DMS53 (cell line): ENCODE results near the gene TUBA3D.
"Not testable (repeated sequence)": the region's sequence is repeated elsewhere in the genome, so short reads cannot be mapped to it uniquely, and the experiment has no call there.

Source experiments
- DNase-seq: peaks from one replicate; lab custom pipeline; 2025; lab: John Stamatoyannopoulos, UW

The TUBA3D gene

DNA sequence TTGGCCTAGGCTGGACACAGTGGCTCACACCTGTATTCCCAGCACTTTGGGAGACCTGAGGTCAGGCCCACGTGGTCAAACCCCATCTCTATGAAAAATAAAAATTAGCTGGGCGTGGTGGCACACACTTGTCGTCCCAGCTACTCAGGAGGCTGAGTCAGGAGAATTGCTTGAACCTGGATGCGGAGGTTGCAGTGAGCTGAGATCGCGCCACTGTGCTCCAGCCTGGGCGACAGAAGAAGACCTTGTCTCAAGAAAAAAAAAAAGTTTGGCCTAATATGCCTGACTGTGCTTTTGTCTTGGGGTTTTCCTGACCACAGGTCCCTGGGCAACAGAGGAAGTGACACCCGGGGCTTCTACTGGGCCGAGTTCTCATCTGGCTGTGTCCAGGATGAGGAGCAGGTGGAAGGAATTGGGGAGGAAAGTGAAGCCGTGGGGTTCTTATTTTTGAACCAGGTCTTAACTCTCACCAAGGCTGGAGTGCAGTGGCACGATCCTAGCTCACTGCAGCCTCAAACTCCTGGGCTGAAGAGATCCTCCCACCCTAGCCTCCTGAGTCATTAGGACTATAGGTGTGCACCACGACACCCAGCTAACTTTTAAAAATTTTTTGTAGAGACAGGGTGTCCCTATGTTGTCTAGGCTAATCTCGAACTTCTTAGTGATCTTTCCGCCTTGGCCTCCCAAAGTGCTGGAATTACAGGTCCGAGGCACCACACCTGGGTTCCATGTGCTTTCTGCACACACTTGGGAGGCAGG is 38.7 kb downstream of the TUBA3D start:
- not testable (repeated sequence) for DNase-seq

DNA sequence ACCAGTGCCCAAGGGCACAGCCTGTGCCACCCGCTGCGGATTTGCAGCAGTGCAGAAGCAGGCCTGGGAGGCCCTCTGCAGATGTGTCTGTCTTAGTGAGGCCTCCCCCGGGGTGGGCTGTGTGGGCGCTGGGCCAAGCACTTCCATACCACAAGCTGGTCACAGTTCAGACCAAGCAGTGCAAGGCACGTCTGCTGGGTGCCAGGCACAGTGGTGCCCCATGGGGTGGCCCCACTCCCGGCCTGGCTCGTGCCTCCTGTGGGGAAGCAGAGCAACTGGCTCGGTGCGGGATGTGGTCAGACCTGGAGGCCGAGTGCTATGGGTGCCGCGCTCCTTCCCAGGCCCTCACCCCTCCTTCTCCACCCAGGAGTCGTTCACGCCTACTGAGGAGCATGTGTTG is 39.3 kb downstream of the TUBA3D start:
- not testable (repeated sequence) for DNase-seq

DNA sequence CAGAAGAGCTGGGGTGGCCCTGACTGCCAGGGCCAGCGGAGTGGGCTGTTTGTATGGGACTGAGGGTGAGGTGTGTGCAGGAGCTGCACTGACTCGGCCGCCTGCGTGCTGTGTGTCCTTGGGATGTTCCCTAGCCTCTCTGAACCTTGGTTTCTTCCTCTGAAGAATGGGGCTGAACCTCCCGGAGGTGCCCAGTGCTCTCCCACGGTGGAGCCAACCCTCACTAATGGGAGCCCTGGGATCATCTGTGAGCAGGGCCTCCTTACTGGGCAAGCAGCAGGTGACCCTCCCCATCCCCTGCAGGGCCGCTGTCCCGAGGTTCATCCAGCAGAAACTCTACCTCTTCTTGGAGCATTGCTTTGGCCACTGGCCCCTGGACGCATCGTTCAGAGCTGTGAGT is 40.1 kb downstream of the TUBA3D start:
- no peak for DNase-seq

DNA sequence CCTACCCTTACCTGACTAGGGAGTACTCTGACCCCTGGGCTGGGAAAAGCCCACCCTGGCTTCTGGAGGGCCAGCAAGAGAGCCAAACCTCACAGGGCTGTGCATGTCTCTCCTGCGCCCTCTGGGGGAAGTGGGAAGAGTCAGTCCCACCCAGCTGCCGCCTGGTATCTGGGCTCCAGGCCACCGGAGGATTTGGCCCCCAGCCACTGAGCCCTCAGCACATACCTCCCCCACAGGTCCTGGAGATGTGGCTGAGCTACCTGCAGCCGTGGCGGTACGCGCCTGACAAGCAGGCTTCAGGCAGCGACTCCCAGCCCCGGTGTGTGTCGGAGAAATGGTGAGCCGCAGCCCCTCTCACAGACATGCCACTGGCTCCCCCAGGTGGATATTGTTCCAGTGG is 40.7 kb downstream of the TUBA3D start:
- not testable (repeated sequence) for DNase-seq

GRCh38 chr2:131517106-131517831 is 41.4 kb downstream of the TUBA3D start:
- no peak for DNase-seq

DNA sequence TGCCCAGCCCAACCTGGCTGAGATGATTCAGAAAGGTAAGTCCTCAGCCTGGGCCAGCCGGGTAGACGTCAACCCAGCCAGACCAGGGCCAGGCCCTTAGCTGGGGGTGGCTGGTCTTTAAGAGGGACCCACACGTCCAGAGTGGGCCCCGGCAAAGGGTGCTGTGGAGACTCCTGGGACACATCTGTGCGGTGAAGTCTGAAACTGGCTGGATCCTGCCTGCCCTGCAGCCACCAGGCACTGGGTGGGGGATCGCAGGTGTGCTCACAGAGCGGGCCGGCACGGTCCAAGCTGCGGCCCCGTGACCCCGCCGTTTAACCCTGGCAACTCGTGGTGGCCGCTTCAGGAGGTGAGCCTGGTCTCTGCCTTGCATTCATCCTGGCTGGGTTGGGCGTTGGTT is 41.9 kb downstream of the TUBA3D start:
- DNase-seq = not testable (repeated sequence)

GRCh38 chr2:131518531-131518930 is 42.6 kb downstream of the TUBA3D start:
- not testable (repeated sequence) for DNase-seq

- no peak for DNase-seq
These were observed 43.5 kb downstream of the TUBA3D start for GRCh38 chr2:131519466-131519865.

DNA sequence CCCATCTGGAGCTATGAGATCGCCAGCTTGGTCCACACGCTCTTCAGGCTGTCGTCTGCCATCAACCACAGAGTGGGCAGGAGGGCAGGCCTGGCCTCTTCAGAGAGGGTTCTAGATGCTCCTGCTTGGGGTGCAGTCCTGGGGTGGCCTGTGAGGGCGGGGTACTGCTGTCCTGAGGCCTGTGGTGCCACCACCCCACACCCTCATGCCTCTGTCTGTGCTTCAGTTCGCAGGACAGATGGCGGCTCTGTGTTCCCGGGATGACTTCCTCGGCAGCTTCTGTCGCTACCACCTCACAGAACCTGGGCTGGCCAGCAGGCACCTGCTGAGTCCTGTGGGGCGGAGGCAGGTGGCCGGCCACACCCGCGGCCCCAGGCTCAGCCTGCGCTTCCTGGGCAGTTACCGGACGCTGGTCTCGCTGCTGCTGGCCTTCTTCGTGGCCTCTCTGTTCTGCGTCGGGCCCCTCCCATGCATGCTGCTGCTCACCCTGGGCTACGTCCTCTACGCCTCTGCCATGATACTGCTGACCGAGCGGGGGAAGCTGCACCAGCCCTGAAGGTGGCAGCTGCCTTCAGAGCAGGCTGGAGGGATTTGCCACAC is 44.1 kb downstream of the TUBA3D start:
- not testable (repeated sequence) for DNase-seq

DNA sequence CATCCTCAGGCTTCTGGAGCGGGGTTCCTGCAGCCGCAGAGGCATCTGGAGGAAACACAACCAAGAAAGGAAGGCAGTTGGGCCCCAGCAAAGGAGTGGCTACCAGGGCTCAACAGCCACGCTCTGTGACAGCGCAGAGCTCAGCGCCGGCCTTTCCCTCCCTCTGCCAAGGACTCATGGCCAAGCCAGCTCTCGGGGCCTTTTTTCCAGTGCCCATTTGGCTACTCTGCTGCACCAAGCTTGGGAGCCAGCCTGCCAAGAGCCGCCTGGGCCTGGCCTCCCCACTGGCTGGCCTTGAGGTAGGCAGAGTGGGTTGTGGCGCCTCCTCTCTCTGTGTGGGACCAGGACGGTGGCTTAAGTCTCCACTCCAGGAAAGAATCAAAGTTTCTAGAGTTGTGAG is 44.6 kb downstream of the TUBA3D start:
- no peak for DNase-seq

- DNase-seq = not testable (repeated sequence)
These were observed 45.6 kb downstream of the TUBA3D start for GRCh38 chr2:131521524-131521923.

DNA sequence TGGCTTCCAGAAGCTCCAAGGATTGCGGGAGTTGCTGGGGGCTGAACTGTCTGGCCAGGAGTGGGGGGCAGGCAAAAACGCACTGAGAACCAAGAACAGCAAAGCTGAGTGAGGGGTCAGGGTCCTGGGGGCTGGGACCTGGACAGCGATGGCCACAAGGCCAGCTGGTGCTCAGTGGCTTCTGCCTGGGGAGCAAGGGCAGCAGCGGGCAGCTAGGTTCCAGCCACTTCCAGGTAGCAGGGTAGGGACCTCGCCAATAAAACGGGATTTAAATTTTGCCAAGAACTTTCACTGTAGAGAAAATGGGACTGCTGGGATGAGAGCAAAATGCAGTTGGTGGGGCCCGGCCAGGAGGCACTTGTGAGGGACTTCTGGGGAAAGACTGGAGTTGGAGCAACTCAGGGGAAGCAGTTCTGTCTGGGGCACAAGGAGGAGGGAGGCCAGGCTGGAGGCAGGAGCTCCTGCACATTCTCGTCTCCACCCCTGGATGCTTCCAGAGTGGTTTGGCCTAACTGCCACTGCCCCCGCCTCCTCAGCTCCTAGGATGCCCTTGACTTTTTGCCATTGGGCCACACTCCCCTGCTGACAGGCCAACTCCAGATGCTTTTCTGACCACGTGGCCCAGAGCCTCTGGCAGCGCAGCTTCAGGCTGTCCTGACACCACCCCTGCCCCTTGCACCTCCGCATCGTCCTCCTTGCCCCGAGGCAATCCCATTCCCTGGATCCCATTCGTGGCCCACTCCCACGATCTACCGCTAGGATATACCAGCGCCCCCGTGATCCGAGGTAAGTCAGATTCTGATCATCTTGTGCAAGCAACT is 46.3 kb downstream of the TUBA3D start:
- no peak for DNase-seq

GRCh38 chr2:131525256-131525655 is 49.3 kb downstream of the TUBA3D start:
- DNase-seq = not testable (repeated sequence)

GRCh38 chr2:131527131-131528001 is 51.4 kb downstream of the TUBA3D start, which contains the start of gene CCDC74A:
TSS of gene CCDC74A (plus strand) at chr2:131527888. CDS start at chr2:131527971, 83 bp downstream.
- peak; percentile 73 for DNase-seq

GRCh38 chr2:131528981-131529863 is 53.3 kb downstream of the TUBA3D start:
- DNase-seq = not testable (repeated sequence)

DNA sequence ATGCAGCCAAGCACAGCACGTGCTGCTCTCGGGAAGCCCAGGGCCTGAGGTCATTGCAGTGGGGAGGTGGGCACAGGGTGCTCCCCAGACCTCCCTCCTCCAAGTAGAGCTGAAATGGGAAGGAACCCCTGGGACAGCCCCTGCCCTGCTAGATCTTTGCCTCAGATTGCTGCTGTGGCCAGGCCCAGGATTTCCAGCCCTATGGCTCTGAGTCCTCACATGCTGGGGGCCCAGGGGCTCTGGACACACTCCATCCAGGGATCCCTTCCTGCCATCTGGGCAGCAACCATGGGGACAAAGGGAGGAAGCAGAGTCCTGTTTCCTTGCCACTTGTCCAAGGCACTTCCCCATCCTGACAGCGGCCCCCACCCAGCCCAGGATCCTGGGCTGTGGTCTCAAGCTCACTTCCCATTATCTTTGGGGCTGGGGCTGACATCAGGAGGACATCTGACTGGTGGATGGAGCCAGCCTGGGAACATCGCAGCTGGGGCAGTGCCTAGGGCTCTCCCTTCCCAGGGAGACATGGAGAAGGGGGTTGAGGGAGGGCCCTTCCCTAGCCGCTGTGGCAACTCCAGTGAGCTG is 54.0 kb downstream of the TUBA3D start:
- not testable (repeated sequence) for DNase-seq

DNA sequence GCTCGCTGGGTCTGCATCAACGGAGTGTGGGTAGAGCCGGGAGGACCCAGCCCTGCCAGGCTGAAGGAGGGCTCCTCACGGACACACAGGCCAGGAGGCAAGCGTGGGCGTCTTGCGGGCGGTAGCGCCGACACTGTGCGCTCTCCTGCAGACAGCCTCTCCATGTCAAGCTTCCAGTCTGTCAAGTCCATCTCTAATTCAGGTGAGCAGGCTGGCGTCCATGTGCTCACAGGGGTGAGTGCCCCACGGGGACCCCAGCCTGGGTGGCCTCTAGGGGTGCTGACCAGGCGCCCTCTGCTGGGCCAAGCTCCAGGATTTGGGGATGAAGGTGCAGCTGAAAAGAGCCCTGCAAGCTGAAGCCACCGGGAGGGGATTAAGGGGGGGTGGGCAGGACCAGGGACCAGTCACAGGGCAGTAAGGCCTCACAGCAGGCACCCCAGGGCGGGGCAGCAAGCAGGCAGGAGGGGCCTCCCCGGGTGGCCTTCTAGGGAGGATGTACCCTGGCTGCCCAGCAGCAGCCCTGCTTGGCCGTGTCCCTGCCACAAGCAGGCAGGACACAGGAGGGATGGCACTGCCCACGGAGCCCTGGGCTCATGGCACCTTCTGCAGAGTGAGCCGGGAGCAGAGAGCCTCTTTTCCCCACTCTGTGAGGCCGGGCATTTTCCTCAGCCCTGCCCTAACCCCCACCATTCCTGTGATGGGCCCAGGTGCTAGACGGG is 54.9 kb downstream of the TUBA3D start:
- DNase-seq = not testable (repeated sequence)

DNA sequence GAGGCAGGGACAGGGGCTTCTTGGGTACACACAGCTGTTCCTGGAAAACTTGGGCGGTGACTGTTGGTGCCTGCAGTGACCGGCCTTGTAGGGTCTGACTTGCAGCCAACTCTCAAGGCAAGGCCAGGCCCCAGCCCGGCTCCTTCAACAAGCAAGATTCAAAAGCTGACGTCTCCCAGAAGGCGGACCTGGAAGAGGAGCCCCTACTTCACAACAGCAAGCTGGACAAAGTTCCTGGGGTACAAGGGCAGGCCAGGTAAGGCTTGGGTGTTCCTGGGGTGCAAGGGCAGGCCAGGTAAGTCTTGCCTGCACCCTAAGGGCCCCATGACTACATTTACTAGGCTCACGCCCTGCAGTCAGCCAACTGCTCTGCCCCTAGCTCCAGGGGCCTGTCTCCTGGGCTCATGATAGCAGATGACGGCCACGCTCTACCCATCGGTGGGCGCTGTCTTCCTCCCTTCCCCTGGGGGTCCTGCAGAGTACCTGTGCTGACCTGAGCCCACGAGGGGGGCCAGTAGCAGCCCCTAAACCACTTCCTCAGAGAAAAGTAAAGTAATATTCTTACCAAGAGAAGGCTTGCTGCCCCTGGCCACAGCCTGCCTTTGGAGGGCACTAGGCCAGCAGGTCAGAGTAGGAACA is 55.7 kb downstream of the TUBA3D start:
- DNase-seq = not testable (repeated sequence)
